Esophagus (tissue), 2 donors: ENCODE data around the gene GSTM3. TPM values are rescaled to one million over a fixed set of nuclear protein-coding genes. Genes with fewer than 3 reads are reported as not detected.
"Not testable (repeated sequence)": the region's sequence is repeated elsewhere in the genome, so short reads cannot be mapped to it uniquely, and the experiment has no call there.

Experiments used
- H3K27ac ChIP-seq, 2 donors: one replicate each; pipeline ENCODE4 v1.5.1; 2013; ENCODE audit warnings: low read depth in 2 of 2, mild to moderate bottlenecking in 2 of 2, inconsistent platforms in 1 of 2, low read length in 1 of 2, moderate library complexity in 1 of 2
- H3K27me3 ChIP-seq, 2 donors: one replicate each; pipeline ENCODE4 v1.6.1; 2013; ENCODE audit warnings: low read length in 2 of 2, control low read depth in 1 of 2, mild to moderate bottlenecking in 1 of 2; ENCODE audit not compliant: insufficient read depth in 2 of 2, control insufficient read depth in 1 of 2
- H3K36me3 ChIP-seq, 2 donors: one replicate each; pipeline ENCODE4 v1.6.1; 2013; ENCODE audit warnings: low read length in 1 of 2; ENCODE audit not compliant: control insufficient read depth in 2 of 2, insufficient read depth in 2 of 2
- H3K4me1 ChIP-seq, 2 donors: one replicate each; pipeline ENCODE4 v1.6.1; 2013; ENCODE audit warnings: low read length in 1 of 2; ENCODE audit not compliant: control insufficient read depth in 2 of 2, insufficient read depth in 2 of 2
- H3K4me3 ChIP-seq, 2 donors: one replicate each; pipeline ENCODE4 v1.5.1; 2013; ENCODE audit warnings: low read length in 2 of 2, mild to moderate bottlenecking in 2 of 2, low read depth in 1 of 2, moderate library complexity in 1 of 2
- H3K9me3 ChIP-seq, 2 donors: one replicate each; pipeline ENCODE4 v1.6.1; 2013; ENCODE audit warnings: mild to moderate bottlenecking in 2 of 2, low read depth in 1 of 2, low read length in 1 of 2, moderate library complexity in 1 of 2; ENCODE audit not compliant: control insufficient read depth in 2 of 2, insufficient read depth in 1 of 2
- WGBS, 2 donors: extraction: QIAGEN DNeasy Blood & Tissue Kit; methylation state at CpG; one replicate each; pipeline ENCODE4 v1.1.7; 2013; 5-methylcytosine and 5-hydroxymethylcytosine counted together
- polyA plus RNA-seq, 2 donors: library from polyadenylated mRNA; stranded (reverse); fragments of 200-250 nt; gene quantifications; one replicate each; pipeline ENCODE4 v1.2.3, GENCODE V29; 2013
- donor health status: healthy with polysubstance abuse.
- donor health status: Bipolar disorder and iron deficiency.

GSTM3 gene
- polyA plus RNA-seq, 2 donors, result 77.5 to 106 TPM

GRCh38 chr1:109712321-109712864 lies 28.4 kb downstream of the GSTM3 start:
- H3K27me3 ChIP-seq, result no peaks in the 10 kb centered on the region
- H3K36me3 ChIP-seq, result no peaks in the 10 kb centered on the region
- WGBS, 2 donors, result 59 to 67% methylated on average over 22 of the region's 22 CpGs
- H3K4me3 ChIP-seq, result peak overlapping the region; percentile 2 to 8
- H3K27ac ChIP-seq, result peak overlapping the region in 1 of 2 donors; percentile 7
- H3K4me1 ChIP-seq, result peaks cover 0 to 8% of the 10 kb centered on the region in 2 donors
- H3K9me3 ChIP-seq, result no peaks in the 10 kb centered on the region

DNA sequence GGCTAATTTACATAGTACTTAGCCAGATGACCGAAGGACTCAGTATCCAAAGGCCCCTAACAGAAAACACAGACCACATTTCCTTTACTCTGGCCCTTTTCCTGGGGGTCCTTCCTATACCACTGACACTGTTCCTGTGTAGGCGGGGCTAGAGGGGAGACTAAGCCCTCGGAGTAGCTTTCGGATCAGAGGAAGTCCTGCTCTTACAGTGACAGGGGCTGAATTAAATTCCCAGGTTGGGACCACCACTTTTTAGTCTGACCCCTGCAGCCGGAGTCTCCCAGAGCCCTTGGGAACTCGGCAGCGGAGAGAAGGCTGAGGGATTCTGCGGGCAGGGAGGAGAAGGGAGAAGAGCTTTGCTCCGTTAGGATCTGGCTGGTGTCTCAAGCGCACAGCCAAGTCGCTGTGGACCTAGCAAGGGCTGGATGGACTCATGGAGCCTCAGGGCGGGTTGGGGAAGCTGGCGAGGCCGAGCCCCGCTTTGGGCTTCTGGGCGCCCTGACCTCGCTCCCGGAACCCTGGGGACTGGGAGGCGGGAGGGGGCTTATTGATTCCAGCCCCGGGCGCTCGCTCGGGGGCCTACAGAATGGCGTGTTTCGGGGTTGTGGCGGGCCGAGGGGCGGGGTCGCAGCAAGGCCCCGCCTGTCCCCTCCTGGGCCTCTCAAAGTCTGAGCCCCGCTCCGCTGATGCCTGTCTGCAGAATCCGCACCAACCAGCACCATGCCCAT lies 29.1 kb downstream of the GSTM3 start, which contains the start of gene GSTM5:
GSTM5 (plus strand) TSS at position 659 of the 728 bp plus-strand sequence; CDS start at position 721, 62 bp downstream.
- H3K4me1 ChIP-seq, H3K27me3 ChIP-seq, H3K9me3 ChIP-seq, H3K36me3 ChIP-seq: not testable (repeated sequence)
- H3K27ac ChIP-seq, result peak within 1 kb of the TSS in 1 of 2 donors; percentile 7
- 37 to 40% methylated on average over 33 of the region's 33 CpGs for WGBS, 2 donors
- H3K4me3 ChIP-seq, result peak within 1 kb of the TSS; percentile 2 to 8

DNA sequence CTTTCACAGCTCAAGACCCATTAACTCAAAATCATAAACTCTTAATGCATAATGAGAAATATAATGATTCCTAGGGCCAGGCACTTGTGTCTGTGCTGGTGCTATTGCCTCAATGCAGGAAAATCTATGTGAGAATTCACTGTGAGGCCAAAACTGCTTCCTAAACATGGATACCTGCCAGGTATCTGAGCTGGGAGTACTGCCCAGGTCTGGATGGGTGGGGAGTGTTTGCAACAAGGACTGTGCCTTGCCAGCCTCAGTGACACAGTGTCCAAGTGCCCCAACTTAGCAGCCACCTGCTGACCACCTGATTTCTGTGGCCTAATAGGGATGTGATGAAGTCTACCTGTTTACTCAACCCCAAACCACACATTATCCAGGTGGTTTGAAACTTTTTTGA lies 31.0 kb downstream of the GSTM3 start:
- not testable (repeated sequence) for H3K9me3 ChIP-seq, H3K4me1 ChIP-seq, H3K27me3 ChIP-seq, H3K36me3 ChIP-seq, H3K27ac ChIP-seq, H3K4me3 ChIP-seq

GRCh38 chr1:109708949-109709348 lies 31.9 kb downstream of the GSTM3 start:
- 82 to 94% methylated on average over 4 of the region's 4 CpGs for WGBS, 2 donors
- not testable (repeated sequence) for H3K4me1 ChIP-seq, H3K4me3 ChIP-seq

DNA sequence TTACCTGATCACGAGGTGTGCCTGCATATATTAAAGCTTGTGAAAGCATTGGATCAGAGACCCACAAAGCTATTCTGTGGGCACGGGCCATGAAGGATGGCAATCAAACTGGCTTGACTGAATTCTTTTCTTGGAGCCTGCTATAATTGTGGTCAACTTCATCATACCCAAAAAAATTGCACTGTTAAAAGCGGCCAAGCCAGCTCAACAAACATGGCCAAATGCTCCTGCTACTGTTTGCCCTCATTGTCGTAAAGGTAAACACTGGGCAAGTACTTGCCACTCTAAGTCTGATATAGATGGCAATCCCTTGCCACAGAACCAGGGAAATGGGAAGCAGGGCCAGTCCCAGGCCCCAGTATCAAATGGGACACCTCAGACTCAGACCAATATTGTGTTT lies 35.4 kb downstream of the GSTM3 start:
- no peaks in the 10 kb centered on the region for H3K4me1 ChIP-seq
- no peaks in the 10 kb centered on the region for H3K36me3 ChIP-seq
- H3K4me3 ChIP-seq, result no peak overlapping the region
- no peak overlapping the region for H3K27ac ChIP-seq
- WGBS, 2 donors, result 88 to 89% methylated on average over 4 of the region's 4 CpGs
- H3K27me3 ChIP-seq, result no peaks in the 10 kb centered on the region
- no peaks in the 10 kb centered on the region for H3K9me3 ChIP-seq

More at GRCh38 chr1:109708949-109709348, 31.9 kb downstream of the GSTM3 start:
- not testable (repeated sequence) for H3K27ac ChIP-seq, H3K36me3 ChIP-seq, H3K27me3 ChIP-seq, H3K9me3 ChIP-seq

GRCh38 chr1:109704173-109704572 lies 36.7 kb downstream of the GSTM3 start:
- H3K27ac ChIP-seq, result no peak overlapping the region
- H3K36me3 ChIP-seq, result no peaks in the 10 kb centered on the region
- H3K4me3 ChIP-seq, result no peak overlapping the region
- no peaks in the 10 kb centered on the region for H3K4me1 ChIP-seq
- no peaks in the 10 kb centered on the region for H3K9me3 ChIP-seq
- no peaks in the 10 kb centered on the region for H3K27me3 ChIP-seq
- 83 to 93% methylated on average over 8 of the region's 8 CpGs for WGBS, 2 donors

GRCh38 chr1:109702940-109703339 lies 37.9 kb downstream of the GSTM3 start:
- WGBS, 2 donors, result 90 to 93% methylated on average over 3 of the region's 3 CpGs
- H3K4me3 ChIP-seq, H3K9me3 ChIP-seq, H3K27ac ChIP-seq, H3K27me3 ChIP-seq, H3K36me3 ChIP-seq, H3K4me1 ChIP-seq: not testable (repeated sequence)

- not testable (repeated sequence) for H3K4me1 ChIP-seq, H3K36me3 ChIP-seq, H3K9me3 ChIP-seq, H3K27me3 ChIP-seq, H3K4me3 ChIP-seq
- WGBS, 2 donors, result 37 to 62% methylated on average over 3 to 4 of the region's 4 CpGs
- H3K27ac ChIP-seq, result peak overlapping the region in 1 of 2 donors; percentile 4
These were observed 43.0 kb downstream of the GSTM3 start for GRCh38 chr1:109697861-109698260.

GRCh38 chr1:109697066-109697465 lies 43.8 kb downstream of the GSTM3 start:
- no peak overlapping the region for H3K27ac ChIP-seq
- H3K36me3 ChIP-seq, result no peaks in the 10 kb centered on the region
- no peak overlapping the region for H3K4me3 ChIP-seq
- no peaks in the 10 kb centered on the region for H3K4me1 ChIP-seq
- no peaks in the 10 kb centered on the region for H3K27me3 ChIP-seq
- no peaks in the 10 kb centered on the region for H3K9me3 ChIP-seq
- 63 to 69% methylated on average over 4 of the region's 4 CpGs for WGBS, 2 donors

DNA sequence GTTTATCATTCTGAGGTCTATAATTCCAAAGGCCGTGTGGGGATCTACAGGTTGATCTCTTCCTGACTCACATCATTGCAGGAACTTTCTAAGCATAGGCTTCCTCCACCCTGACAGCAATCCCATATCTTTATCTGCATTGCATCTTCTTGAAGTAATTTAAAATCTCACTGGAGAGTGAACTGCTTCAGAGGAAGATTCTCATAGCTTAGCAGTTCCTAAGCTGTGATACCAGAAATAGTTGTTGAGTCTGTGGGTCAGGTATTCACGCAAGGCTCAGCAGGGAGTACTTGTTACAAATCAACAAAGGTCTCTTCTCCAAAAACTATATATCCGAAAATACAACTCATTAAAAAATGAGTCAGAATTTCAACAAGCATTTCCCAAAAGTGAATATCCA lies 45.7 kb downstream of the GSTM3 start:
- not testable (repeated sequence) for H3K4me3 ChIP-seq, H3K27me3 ChIP-seq, H3K36me3 ChIP-seq, H3K27ac ChIP-seq, H3K9me3 ChIP-seq, H3K4me1 ChIP-seq
- WGBS, 2 donors, result 77 to 79% methylated on average over 3 of the region's 3 CpGs
